SH-SY5Y (cell line): ENCODE results near the gene EVX2.

Experiments used
- GATA2 ChIP-seq: IDR thresholded peaks from 2 replicates; pipeline ENCODE4 v1.6.1; 2011; ENCODE audit warnings: mild to moderate bottlenecking, low read depth, low read length
- GATA3 ChIP-seq: IDR thresholded peaks from 2 replicates; pipeline ENCODE4 v1.6.1; 2011; ENCODE audit warnings: low read depth, mild to moderate bottlenecking, low read length, moderate library complexity

EVX2 gene

DNA sequence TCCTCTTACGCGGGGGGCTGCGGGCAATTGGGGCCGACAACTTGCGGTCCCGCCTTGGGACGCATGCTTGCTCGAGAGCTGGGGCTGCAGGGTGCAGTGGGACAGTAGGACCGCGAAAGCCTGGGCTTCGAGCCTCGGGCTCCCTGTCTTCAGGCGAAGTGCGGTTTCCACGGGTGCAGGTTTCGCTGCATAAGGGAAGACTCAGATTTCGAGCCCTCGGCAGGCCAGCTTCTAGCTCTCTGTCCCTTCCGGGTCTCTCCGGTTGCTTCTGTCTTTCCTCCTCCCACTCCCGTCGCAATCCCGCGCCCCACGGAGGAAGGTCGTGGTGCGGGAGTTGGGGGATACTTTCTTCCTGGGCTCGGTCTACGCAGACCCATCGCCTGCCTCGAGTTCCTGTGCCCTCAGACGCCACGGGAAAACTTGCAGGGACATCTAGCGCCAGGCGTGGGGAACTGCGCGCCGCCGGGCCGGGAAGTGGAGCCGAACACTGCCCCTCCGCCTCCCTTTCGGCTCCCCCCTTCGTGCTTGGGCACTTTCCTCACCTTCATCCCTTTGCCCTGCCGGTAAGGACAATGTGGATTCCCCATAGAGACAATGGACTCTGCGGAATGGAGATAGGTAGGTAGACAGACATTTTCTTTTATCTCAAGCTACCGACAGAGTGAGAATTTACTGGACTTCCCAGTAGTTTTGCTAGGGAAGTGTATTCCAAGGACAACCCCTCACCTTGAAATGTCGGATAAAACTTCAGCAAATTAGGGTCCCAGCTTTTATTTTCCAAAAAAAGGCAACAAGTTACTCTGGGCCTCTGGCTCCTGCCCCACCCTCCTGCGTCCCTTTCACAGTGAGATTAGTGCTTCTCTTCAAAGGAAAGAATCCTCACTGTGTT lies 4.5 kb upstream of the EVX2 start:
- no peak for TF ChIP-seq GATA2
- no peak for TF ChIP-seq GATA3

DNA sequence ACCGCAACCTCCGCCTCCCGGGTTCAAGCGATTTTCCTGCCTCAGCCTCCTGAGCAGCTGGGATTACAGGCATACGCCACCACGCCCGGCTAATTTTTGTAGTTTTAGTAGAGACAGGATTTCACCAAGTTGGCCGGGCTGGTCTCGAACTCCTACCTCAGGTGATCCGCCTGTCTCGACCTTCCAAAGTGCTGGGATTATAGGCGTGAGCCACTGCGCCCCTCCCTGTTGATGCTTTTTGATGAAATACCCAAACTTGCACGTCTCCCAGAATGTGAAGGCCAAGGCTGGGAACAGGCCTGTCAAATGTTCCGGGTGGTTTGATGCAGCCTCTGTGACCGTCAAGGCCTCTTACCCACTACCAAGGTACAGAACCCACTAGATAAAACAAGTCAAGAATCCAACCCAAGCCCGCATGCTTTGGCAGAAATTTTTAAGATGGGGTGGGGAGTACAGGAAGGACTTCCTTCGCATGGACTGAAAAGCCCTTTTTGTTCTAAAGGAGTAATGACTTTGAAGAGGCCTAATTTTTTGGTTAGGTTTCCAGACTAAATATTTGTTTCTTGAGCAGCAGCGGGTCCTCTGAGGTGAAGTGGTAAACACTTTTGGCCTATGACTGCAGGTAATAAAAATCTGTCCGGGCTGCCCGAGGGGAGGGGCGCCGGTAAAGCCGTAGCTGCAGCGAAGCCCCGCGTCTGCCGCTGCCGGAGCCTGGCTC lies 3.7 kb upstream of the EVX2 start:
- TF ChIP-seq GATA2 (no peak), GATA3 (no peak)

DNA sequence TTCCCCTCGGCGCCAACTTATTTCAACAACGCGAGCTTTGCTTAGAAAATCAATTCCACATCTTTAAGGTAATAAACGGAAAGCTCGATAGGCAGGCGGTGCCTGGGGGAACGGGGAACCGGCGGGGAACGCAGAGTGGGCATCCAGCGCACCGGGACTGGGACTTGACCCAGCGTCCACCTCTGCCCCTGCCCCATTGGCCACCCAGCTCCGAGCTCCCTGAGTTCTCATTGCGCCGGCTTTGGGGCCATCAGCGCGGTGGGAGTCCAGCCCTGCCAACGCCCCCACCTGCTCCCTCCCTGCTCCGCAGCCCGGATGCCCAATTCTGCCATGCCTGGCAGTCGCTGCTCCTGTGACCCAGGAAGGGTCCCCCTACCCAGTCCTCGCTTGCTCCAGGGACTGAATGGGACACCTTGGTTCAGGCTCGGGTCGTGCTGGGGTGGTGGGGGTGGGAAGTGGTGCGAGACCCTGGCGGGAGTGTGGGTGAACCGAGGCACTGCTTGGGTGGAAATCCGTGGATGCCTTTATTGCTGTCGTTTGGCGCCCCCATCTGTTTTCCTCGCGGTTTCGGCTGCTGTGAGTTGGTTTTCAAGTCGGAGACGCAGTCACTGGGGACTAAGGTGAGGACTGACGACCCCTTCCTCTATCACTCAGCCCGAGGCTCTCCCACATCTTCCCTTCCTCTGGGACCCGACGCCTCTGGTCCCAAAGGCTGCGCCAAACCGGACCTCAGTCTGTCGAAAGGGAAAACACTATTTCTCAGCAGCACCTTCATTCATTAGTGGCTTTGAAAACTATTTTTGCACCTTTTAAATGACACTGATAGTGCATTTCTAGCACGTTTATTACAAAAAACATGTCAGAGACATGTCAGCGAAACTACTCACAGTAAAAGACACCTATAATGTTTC lies 2.4 kb upstream of the EVX2 start:
- no peak for TF ChIP-seq GATA2
- TF ChIP-seq GATA3: no peak

DNA sequence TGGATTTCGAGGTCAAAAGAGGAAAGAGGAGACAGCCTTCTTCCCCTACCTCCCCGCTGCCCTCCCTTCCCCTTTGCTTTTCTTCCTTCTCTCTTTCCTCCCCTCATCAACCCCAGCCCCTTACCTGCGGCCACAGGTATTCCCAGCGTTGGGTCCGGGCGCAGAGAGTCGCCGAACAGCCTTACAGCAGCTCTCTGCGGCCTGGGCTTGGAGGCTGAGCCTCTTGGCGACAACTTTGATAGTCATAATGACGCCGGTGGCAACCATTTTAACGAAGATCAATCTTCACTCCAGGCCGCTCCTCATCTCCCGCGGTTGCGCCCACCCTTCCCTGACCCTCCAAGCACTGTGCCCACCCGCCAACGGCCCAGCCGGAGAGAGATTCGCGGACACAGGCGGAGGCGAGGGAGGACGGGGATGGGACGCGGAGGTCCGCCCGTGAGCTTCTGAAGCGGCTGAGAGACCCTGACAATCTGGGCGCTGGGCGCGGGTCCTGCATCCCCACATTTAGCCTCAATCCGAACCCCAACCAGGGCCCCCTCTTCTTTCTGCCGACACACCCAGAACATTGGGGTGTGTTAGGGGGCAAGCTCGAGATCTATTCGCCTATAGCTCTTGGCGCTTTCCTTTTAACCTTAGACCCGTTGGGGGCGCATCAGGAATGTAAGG lies 1.5 kb upstream of the EVX2 start:
- no peak for TF ChIP-seq GATA2
- no peak for TF ChIP-seq GATA3

DNA sequence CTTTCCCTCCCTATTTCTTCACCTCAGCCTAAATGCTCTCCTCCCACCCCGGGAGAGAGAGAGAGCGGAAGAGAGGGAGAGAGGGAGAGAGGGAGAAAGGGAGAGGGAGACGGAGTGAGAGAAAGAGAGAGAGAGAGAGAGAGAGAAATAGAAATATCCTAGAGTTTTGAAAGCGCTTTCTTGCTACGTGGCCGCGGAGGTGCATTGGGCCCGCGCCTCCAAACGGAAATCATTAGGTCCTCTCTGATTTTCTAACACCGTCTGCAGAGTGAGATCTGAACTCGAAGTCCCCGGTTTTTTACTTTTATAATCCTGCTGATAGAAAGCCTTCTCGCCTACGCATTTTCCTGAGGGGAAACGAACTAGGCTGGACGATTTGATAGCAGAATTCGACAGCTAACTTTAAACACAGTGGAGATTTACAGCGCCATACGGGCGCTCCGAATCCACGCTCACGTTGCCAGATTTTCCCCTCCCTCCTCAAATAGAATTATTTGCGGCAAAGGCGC lies 903 bp upstream of the EVX2 start:
- TF ChIP-seq GATA2: no peak
- no peak for TF ChIP-seq GATA3

DNA sequence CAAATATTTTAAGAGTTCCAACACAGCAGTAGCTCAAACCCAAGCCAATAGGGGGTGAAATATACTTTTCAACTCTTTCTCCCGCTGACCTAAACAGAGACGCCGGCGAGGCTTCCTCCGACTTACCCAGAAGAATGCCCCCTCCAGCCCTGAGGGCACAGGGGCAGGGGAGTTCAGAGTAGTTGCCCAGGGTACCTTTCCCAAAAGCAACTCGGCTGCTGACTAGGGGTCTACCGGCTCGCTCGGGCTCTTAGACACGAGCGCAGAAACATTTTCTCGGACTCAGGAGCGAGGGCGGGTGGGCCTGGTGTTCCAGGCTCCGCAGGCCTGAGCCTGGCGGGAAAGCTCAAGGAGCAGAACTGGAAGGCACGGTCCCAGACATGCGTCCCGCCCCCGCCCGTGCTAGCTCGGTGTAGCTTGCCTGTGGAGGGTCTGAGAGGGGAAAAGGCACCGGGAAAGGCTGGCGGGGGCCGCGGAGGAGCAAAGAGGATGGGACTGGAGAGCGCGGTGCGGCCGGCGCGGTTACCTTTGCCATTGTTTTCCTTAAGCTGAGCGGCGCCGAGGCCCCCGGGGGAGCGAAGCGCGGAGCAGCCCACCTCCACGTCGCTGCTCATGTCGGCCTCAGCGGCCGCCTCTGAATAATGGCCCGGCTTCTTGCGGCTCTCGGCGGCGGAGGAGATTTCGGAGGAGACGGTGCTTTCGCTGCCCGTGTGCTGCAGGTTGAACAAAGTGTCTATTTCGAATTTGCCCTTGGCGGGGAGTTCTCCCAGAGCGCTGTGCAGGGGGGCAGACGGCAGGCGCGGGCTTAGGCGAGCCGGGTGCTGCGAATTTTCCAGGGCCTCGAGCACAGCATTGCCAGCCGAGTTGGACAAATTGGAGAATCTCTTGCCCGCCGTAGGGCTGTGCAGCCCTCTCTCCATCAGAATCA lies 674 bp downstream of the EVX2 start:
- TF ChIP-seq GATA2 (no peak), GATA3 (no peak)

DNA sequence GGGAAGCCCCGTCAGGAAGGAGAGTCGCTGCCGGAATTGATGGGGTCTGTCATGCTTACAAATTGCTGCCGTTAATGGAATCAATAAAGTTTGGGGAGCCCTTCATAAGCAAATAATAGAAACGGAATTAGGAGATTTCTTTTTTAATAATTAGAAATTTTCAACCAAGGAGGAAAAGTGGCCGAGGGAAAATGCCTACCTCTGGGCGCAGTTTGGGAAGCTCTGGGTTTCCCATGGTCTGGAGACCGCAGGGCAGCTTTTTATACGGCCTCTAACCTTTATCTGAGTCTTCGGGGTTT lies 1.3 kb downstream of the EVX2 start:
- TF ChIP-seq GATA3 (no peak), GATA2 (no peak)

DNA sequence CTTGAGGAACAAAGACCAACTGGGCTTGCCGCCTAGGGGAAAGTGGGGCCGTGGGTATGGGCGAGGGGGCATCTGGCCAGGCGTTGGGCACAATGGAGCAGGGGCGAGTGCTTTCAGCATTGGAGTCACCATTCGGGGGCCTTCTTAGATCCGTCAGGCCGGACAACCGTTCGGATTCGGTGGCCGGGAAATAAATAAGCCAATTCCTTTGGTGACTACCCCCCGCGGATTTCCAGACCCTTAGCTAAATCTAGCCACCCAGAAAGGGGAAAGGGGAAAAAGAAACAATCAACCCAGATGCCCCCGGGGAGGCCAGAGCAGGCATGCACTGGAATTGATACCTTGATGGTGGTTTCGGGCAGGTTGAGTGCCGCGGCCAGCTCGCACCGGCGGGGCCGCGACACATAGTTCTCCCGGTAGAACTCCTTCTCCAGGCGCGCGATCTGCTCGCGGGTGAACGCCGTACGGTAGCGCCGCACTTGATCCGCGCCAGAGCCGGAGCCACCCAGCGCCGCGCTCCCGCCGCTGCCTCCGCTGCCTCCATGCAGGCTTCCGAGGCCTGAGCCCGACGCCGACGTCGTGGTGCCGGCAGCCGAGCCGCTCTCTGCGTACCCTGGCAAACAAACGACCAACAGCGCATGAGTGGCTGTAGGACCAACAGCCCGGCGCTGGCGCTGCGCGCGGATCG lies 1.8 kb downstream of the EVX2 start:
- TF ChIP-seq GATA2 (no peak), GATA3 (no peak)

DNA sequence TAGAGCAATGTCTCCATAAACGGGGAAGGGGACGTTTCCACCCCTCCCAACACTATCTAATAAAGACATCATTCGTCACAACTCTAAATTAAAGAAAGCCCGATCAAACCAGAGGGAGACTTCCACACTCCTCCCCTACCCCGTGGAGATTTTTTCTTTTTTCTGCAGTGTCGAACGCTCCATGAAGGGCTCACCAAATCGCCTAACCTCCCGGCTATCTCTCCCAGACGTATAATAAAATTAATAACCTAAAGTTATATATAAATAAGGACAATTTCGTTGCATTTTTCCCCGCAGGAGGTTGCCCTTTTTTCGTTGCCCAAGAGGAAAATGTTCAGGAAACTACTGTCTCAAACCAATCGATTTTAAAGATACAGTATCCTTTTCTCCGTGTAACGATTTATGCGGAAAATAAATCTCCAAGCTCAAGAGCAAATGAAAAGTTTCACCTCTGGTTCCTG lies 2.4 kb downstream of the EVX2 start:
- TF ChIP-seq GATA2: no peak
- TF ChIP-seq GATA3: no peak

DNA sequence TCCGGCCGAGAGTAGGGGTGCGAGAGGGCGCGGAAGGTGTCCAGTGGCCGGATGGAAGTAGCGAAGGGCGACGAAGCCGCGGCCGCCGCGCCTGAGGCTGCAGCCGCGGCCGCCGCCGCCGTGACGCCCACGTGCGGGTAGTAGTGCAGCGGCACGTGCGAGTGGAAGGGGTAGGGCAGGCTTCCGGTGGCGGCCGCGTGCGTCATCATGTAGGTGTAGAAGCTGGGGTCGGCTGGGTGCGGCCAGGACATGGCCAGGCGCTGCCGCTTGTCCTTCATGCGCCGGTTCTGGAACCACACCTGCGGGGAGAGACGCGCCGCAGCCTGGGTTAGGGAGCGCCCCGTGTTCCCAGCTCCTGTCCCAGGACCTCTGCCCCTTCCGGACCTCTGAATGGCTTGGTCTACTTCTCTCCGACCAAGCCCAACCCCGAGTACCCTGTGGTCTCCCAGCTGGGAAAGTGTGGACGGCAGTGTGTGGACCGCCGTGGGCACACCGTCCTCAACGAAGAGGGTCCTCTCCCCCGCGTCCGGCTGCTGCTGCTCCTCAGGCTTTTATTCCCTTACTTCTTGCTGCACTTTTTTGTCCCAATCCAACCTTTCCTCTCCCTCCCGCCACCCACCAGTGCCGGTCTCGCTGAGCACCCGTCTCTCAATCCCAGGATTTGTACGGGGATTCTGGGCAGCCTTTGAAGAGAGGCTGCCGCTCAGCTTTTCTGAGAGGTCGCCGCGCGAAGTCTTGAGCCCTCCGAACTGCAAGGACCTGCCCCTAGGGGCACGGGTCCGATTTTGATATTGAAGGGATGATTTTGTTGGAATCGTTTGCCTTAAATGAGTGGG lies 3.0 kb downstream of the EVX2 start:
- TF ChIP-seq GATA3 (no peak), GATA2 (no peak)

DNA sequence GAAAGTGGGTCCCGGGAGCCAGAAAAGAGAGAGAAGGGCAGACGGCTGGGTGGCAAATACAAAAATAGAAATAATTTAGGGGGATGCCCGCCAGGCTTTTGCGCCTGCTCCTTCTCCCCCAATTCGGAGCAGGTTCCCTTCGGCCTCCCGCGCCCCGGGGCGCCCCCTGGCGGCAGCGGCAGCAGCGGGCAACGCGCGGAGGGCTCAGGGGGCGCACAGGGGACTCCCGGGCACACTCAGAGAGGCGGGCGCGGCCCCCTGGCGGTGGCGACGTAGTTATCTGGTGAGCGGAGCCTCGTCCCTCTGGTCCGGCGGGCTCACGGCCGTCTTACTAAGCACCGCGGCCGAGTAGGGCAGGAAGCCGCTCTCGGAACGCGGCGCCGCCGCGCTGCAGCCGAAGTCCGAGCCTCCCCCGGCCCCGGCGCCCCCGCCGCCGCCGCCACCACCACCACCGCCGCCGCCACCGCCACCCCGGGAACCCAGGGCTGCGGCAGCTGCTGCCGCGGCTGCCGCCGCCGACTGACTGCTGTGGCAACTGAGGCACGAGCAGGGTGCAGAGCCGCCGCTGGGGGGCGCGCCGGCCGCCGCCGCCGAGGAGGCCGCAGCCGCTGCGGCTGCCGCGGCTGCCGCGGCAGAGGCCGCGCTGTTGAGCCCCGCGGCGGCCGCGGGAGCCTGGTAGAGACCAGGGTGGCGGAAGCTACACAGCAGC lies 3.8 kb downstream of the EVX2 start:
- TF ChIP-seq GATA3: no peak
- no peak for TF ChIP-seq GATA2

DNA sequence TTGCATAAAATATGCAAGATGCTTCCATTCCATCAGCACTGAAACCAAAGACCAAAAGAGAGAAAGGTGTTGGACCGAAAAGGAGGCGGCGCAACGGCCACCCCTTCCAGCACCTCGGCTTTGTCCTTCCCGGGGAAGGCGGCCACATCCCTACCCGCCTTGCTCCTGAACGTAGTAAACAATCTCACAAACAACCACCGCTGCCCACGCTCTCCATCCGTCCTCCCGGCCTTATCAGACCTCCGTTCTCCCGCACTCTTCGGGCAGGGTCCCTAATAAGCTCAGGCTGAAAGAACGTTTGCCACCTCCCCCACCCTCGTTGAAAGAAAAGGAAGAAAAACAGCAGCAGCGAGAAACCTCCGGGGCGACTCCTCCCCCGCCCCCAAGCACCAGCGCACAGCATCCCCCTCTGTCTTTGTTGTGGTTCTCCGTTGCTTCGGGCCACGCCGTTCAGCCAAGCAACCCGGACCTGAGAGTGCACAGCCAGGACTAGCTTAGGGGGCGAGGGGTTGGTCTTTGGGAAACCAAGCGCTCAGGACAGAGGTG lies 4.4 kb downstream of the EVX2 start:
- TF ChIP-seq GATA3: no peak
- no peak for TF ChIP-seq GATA2
